Measurements from ENCODE around the gene SAFB.
"Not testable (repeated sequence)": the region's sequence is repeated elsewhere in the genome, so short reads cannot be mapped to it uniquely, and the experiment has no call there.

SAFB gene

GRCh38 chr19:5700455-5701092 lies 77.7 kb downstream of the SAFB start:
- no peak for DNase-seq

DNA sequence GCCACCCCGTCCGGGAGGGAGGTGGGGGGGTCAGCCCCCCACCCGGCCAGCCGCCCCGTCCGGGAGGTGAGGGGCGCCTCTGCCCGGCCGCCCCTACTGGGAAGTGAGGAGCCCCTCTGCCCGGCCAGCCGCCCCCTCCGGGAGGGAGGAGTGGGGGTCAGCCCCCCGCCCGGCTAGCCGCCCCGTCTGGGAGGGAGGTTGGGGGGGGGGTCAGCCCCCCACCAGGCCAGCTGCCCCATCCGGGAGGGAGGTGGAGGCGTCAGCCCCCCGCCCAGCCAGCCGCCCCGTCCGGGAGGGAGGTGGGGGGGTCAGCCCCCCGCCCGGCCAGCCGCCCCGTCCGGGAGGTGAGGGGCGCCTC lies 79.1 kb downstream of the SAFB start:
- DNase-seq = not testable (repeated sequence)

- no peak for DNase-seq
Measured at GRCh38 chr19:5703819-5704818, 81.2 kb downstream of the SAFB start.

DNA sequence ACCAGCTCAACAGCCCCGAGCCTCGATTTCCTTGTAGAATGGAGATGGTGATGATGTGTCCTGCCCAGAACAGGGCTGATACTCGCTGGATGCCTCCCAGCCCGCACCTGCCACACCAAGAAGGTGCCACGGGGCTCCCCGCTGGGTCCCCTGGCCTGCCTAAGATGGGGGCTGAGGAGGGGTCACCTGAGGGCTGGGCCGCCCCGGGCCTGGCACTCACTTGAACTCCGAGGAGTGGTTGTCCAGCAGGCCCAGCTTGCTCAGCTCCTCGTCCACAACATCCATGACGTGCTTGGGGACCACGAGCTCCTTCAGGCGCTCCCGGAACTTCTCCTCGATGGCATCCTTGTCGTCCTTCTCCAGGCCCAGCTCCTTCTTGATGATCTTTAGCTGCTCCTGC lies 82.7 kb downstream of the SAFB start:
- DNase-seq = no peak

DNA sequence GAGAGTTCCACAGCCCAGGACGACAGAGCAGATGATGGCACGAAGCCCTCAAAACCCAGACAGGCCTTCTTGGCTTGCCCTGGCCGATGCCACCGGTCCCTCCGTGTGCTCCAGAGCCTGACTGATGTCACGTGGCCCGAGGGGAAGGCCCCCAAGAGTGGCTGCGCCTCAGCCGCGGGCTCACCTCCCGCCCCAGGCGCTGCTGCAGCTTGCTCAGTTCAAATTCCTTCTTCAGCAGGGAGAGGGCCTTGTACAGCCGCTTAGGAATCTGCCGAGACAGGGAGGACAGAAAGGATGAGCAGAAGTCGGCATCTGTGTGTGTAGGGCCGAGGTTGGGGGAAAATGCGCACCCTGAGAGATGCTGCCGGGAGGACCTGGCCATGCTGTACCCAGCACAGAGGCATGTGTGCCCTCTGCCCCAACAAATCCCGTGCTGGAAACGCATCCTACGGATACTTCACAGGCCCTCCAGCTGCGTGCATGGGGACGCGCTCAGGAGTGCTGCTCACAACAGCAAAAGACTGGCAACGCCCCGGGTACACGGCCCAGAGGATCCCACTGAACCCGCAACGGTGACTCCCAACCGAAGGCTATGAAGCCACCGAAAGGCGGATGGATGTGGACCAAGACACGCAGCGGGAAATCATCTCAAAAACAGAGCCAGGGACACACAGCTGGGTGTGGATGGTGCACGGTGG lies 84.1 kb downstream of the SAFB start:
- DNase-seq = no peak

GRCh38 chr19:5707576-5708575 lies 85.0 kb downstream of the SAFB start:
- DNase-seq = no peak

- no peak for DNase-seq
Measured at GRCh38 chr19:5711025-5711424, 88.1 kb downstream of the SAFB start.

DNA sequence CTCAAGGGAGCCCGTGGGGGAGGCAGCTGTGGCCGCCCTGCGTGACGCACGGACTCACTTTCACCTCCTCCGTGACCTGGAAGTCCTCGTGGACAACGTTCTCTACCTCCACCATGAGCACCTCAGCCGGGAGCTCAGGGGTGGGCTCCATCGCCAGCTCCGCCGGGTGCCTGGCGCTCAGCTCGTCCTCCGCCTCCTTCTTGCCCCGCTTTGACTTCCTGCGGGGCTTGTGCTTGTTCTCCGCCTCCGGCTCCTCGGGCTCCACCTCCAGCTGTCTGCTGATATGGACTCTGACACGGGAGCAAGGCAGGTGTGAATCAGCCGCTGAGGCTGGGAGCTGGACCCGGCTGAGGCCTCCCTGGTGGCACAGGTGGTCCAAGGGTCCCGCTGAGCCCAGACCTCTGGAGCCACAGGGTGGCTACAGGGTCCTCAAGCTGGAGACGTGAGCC lies 88.9 kb downstream of the SAFB start:
- no peak for DNase-seq

DNA sequence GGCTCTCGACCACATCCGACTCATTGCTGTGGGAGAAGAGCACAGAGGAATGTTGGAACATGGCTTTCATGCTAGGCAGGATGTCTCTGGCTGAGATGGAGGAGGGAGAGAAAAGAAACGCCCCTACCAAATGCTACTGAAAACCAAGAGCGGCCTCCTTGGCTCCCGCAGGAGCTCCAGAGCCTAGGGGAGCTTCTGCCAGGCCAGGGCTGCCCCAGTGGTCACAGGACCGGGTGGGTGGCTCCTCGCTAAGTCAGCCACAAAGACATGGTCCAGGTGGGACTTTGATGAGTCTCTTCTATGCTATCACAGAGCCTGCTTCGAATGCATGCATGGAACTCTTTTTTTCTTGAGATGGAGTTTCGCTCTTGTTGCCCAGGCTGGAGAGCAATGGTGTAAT lies 90.3 kb downstream of the SAFB start:
- DNase-seq = no peak

DNA sequence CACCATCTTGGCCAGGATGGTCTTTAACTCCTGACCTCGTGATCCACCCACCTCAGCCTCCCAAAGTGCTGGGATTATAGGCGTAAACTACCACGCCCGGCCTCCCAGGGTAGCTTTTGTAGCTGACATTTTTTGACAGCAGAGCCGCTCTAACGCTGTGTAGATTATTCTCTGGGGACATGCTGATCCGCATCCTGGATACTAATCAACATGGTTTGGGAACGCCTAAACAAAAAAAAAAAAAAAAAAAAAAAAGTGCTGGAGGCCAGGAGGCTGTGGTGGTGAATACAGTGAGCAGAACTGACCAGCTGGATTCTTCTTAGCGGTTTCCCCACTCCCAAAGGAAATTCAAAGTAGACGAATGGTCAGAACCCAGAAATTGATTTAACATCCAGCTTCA lies 91.9 kb downstream of the SAFB start:
- DNase-seq = no peak

DNA sequence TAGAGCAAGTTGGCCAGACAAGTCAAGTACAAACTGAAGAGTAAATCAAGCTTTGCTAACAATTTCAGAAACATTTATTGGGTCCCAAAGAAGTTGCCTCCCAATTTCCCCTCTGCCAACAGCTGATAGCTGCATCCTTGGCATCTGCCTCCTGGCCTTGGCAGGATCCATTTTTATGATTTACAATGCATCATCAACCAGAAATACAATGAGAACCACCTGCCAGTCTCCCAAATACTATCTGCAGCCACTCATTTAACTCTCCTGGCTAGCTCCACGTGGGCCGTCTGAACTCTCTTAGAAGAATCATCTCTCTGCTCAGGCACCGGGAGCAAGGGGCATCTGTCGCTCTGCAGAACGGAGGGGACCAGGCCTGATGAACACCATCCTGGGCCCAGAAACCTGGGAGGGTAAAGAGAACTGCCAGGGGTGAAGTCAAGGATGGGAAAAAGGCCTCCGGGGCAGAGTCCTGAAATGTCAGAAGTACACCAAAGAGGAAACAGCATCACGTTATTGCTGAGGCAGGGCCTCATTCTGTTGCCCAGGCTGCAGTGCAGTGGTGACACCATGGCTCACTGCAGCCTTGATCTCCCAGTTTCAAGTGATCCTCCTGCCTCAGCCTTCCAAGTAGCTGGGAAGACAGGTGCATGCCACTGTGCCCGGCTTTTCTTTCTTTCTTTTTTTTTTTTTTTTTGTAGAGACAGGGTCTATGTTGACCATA lies 94.5 kb downstream of the SAFB start:
- DNase-seq = no peak
